ENCODE data around the gene SLC22A2. TPM values are rescaled to one million over a fixed set of nuclear protein-coding genes. Genes with fewer than 3 reads are reported as not detected.
A peak's percentile ranks its signal among the peaks of the same experiment; 100 is the strongest.

Gene SLC22A2
- total and polyA plus RNA-seq, 2 of the 13 experiments (the other 11 are each of a cell fraction or from before 2014, with no cell fraction given): not detected

DNA sequence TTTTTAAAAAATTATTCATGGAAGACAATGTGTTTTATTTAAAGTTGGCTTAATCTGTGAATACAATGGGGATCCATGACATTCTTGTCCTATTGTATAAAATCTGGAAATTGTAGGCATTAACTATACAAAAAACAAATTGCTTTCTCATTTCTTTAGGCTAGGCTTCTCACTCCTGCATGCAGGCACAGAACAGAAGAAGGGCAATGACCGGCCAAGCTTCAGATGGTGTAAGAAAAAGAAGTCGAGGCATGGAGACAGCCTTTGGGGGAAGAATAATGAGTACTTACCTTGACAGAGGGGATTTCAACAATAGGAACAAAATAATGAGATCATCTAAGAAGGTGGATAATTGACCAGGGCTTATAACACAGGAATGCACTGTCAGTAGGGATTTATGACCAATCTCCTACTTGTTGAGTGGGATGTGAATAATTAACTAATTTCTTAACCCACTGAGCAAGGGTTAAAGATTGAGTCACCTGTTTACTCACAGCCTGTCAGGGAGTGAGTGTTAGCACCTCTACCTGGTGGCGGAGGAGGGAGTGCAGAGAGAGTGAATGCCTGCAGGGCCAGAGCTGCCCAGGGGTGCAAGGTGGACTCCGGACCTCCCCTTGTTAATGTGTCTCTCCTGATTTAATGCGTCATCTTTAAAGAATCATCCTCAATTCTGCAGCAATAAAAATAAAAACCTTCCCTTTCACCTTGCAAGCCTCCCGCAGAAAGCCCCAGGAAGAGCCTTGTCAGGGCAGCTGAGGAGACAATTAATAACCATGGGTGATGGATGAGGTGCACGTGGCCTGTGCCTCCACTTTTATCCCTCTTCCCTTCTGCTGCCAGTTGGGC is 3.9 kb downstream of the SLC22A2 start (continued):
- TF ChIP-seq, protein P1, sequence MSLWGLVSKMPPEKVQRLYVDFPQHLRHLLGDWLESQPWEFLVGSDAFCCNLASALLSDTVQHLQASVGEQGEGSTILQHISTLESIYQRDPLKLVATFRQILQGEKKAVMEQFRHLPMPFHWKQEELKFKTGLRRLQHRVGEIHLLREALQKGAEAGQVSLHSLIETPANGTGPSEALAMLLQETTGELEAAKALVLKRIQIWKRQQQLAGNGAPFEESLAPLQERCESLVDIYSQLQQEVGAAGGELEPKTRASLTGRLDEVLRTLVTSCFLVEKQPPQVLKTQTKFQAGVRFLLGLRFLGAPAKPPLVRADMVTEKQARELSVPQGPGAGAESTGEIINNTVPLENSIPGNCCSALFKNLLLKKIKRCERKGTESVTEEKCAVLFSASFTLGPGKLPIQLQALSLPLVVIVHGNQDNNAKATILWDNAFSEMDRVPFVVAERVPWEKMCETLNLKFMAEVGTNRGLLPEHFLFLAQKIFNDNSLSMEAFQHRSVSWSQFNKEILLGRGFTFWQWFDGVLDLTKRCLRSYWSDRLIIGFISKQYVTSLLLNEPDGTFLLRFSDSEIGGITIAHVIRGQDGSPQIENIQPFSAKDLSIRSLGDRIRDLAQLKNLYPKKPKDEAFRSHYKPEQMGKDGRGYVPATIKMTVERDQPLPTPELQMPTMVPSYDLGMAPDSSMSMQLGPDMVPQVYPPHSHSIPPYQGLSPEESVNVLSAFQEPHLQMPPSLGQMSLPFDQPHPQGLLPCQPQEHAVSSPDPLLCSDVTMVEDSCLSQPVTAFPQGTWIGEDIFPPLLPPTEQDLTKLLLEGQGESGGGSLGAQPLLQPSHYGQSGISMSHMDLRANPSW (CRISPR knock-in tag; IDR thresholded peaks at IDR 0.05; ENCODE audit: borderline replicate concordance): peak; percentile 51; the same call in 1 of the 2 replicates
- TF ChIP-seq DNMT1 (CRISPR knock-in tag; IDR thresholded peaks at IDR 0.05): no peak
- TF ChIP-seq, protein P2, sequence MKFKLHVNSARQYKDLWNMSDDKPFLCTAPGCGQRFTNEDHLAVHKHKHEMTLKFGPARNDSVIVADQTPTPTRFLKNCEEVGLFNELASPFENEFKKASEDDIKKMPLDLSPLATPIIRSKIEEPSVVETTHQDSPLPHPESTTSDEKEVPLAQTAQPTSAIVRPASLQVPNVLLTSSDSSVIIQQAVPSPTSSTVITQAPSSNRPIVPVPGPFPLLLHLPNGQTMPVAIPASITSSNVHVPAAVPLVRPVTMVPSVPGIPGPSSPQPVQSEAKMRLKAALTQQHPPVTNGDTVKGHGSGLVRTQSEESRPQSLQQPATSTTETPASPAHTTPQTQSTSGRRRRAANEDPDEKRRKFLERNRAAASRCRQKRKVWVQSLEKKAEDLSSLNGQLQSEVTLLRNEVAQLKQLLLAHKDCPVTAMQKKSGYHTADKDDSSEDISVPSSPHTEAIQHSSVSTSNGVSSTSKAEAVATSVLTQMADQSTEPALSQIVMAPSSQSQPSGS (CRISPR knock-in tag; IDR thresholded peaks at IDR 0.05): peak; percentile 97
- no peak for TF ChIP-seq SOX13 (IDR thresholded peaks at IDR 0.05)
- peak in 1 of 2 experiments; percentile 69; a peak in 1 of 4 replicates for TF ChIP-seq SOX13 (CRISPR knock-in tag; conservative IDR thresholded peaks at IDR 0.05 in 1 of 2, IDR thresholded peaks at IDR 0.05 in 1 of 2)
- TF ChIP-seq ZNF652 (CRISPR knock-in tag; IDR thresholded peaks at IDR 0.05; ENCODE audit: borderline replicate concordance, low read depth): peak; percentile 99
- no peak for TF ChIP-seq MTF1 (CRISPR knock-in tag; IDR thresholded peaks at IDR 0.05)
- peak; percentile 54; the same call in 1 of the 2 replicates for TF ChIP-seq ZNF746 (CRISPR knock-in tag; IDR thresholded peaks at IDR 0.05)
- TF ChIP-seq KLF6 (CRISPR knock-in tag; IDR thresholded peaks at IDR 0.05): 0 out of 2 replicates have a peak, but pooled peaks have one; percentile 52
- TF ChIP-seq ZNF34 (CRISPR knock-in tag; IDR thresholded peaks at IDR 0.05; ENCODE audit: borderline replicate concordance): no peak
- no peak for TF ChIP-seq FLYWCH1 (CRISPR knock-in tag; IDR thresholded peaks at IDR 0.05)
- peak; percentile 93 for TF ChIP-seq CEBPG (CRISPR knock-in tag; IDR thresholded peaks at IDR 0.05)
- TF ChIP-seq, protein P3, sequence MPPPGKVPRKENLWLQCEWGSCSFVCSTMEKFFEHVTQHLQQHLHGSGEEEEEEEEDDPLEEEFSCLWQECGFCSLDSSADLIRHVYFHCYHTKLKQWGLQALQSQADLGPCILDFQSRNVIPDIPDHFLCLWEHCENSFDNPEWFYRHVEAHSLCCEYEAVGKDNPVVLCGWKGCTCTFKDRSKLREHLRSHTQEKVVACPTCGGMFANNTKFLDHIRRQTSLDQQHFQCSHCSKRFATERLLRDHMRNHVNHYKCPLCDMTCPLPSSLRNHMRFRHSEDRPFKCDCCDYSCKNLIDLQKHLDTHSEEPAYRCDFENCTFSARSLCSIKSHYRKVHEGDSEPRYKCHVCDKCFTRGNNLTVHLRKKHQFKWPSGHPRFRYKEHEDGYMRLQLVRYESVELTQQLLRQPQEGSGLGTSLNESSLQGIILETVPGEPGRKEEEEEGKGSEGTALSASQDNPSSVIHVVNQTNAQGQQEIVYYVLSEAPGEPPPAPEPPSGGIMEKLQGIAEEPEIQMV (CRISPR knock-in tag; IDR thresholded peaks at IDR 0.05; ENCODE audit: low read depth): 0 out of 2 replicates have a peak, but pooled peaks have one; percentile 52
- peak; percentile 81; the same call in 1 of the 2 replicates for TF ChIP-seq GLI4 (CRISPR knock-in tag; IDR thresholded peaks at IDR 0.05; ENCODE audit: borderline replicate concordance)
- TF ChIP-seq ZNF335 (CRISPR knock-in tag; IDR thresholded peaks at IDR 0.05): peak; percentile 40; the same call in 1 of the 2 replicates
- TF ChIP-seq GATA4 (IDR thresholded peaks at IDR 0.05; ENCODE audit: borderline replicate concordance, low read depth): 0 out of 2 replicates have a peak, but pooled peaks have one; percentile 26
- TF ChIP-seq NR2F1 (CRISPR knock-in tag; IDR thresholded peaks at IDR 0.05): peak in 1 of 2 experiments; percentile 22; a peak in 1 of 4 replicates
- TF ChIP-seq ETV5 (CRISPR knock-in tag; IDR thresholded peaks at IDR 0.05; ENCODE audit: borderline replicate concordance): peak; percentile 54; the same call in 1 of the 2 replicates
- TF ChIP-seq FOXA1 (IDR thresholded peaks at IDR 0.05): peak; percentile 50
- TF ChIP-seq FOXA1 (CRISPR knock-in tag; IDR thresholded peaks at IDR 0.05): peak; percentile 90
- TF ChIP-seq ZZZ3 (CRISPR knock-in tag; IDR thresholded peaks at IDR 0.05; ENCODE audit: borderline replicate concordance): no peak
- TF ChIP-seq BRD4 (CRISPR knock-in tag; IDR thresholded peaks at IDR 0.05): no peak
- TF ChIP-seq HES4 (CRISPR knock-in tag; IDR thresholded peaks at IDR 0.05; ENCODE audit: borderline replicate concordance): 0 out of 2 replicates have a peak, but pooled peaks have one; percentile 29
- no peak for TF ChIP-seq KLF13 (CRISPR knock-in tag; IDR thresholded peaks at IDR 0.05)

Measured in HepG2 (cell line).